DOHH2 (cell line): ENCODE results near the gene GLI1.

Experiments used
- CTCF ChIP-seq: fragments of 200-600 bp; sonication (generic); IDR thresholded peaks from one replicate; pipeline ENCODE4 v1.5.1; 2014; ENCODE audit warnings: antibody characterized with exemption, mild to moderate bottlenecking, low read depth, low read length; ENCODE audit not compliant: poor library complexity, severe bottlenecking
- EZH2phosphoT487 ChIP-seq: fragments of 200-600 bp; sonication (generic); IDR thresholded peaks from 2 replicates; pipeline ENCODE4 v1.6.1; 2017; ENCODE audit warnings: borderline replicate concordance, mild to moderate bottlenecking, antibody characterized with exemption, low read length, moderate library complexity, mixed read lengths

- TF ChIP-seq EZH2phosphoT487 (no peak), CTCF (no peak)
Observed at GRCh38 chr12:57517187-57517586, 57.6 kb downstream of the GLI1 start.
